NCI-H2227 treated with DMSO at 0.1 percent for 48 hours (cell line): ENCODE results near the gene FLT4.
"Not testable (repeated sequence)": the region's sequence is repeated elsewhere in the genome, so short reads cannot be mapped to it uniquely, and the experiment has no call there.

Source experiments
- DNase-seq: peaks from one replicate; lab custom pipeline; 2025; lab: John Stamatoyannopoulos, UW

FLT4 gene

GRCh38 chr5:180649297-180650039 lies at the start of gene FLT4:
FLT4 (minus strand) TSS chr5:180649600; CDS start chr5:180649545, 55 bp downstream.
- DNase-seq, result no peak

GRCh38 chr5:180699042-180699441 lies 49.6 kb upstream of the FLT4 start:
- DNase-seq, result no peak

GRCh38 chr5:180696116-180696515 lies 46.7 kb upstream of the FLT4 start:
- no peak for DNase-seq

- no peak for DNase-seq
Observed at GRCh38 chr5:180692429-180692828, 43.0 kb upstream of the FLT4 start.

GRCh38 chr5:180691046-180691445 lies 41.6 kb upstream of the FLT4 start:
- DNase-seq, result no peak

DNA sequence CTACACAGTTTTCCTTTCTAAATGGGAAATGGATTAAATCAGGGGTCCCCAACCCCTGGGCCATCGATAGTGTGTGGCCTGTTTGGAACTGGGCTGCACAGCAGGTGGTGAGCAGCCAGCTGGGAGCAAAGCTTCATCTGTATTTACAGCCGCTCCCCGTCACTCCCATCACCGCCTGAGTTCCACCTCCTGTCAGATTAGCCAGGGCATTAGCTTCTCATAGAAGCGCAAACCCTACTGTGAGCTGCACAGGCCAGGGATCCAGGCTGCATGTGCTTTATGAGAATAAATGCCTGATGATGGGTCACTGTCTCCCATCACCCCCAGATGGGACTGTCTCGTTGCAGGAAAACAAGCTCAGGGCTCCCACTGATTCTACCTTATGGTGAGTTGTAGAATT lies 41.2 kb upstream of the FLT4 start:
- DNase-seq, result no peak

- no peak for DNase-seq
Observed at GRCh38 chr5:180689775-180690174, 40.4 kb upstream of the FLT4 start.

DNA sequence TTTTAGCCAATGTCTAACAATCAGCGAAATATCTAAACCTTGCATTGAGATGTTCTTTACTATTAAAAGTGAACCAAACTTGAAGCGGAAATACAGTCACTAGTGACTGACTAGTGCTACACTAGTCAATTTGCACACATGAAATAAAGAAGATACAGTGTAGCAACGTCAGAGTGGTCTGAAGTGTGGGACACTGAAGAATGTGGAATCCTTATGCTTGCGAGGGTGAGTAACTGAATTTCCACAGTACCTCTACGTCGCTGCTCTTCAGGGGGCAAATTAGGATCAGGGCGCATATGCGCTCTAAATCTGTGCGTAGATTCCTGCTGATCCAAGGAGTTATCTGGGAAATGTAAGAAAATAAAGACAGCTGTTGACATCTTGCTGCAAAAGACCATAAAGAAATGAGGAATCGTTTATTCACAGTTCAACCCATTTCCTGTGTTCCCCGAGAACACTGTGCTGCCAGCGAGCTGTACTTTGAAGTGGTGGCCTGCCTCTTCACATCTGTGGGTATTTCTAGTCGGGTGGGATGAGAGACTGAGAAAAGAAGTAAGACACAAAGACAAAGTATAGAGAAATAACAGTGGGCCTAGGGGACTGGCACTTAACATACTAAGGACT lies 39.8 kb upstream of the FLT4 start:
- DNase-seq, result no peak

DNA sequence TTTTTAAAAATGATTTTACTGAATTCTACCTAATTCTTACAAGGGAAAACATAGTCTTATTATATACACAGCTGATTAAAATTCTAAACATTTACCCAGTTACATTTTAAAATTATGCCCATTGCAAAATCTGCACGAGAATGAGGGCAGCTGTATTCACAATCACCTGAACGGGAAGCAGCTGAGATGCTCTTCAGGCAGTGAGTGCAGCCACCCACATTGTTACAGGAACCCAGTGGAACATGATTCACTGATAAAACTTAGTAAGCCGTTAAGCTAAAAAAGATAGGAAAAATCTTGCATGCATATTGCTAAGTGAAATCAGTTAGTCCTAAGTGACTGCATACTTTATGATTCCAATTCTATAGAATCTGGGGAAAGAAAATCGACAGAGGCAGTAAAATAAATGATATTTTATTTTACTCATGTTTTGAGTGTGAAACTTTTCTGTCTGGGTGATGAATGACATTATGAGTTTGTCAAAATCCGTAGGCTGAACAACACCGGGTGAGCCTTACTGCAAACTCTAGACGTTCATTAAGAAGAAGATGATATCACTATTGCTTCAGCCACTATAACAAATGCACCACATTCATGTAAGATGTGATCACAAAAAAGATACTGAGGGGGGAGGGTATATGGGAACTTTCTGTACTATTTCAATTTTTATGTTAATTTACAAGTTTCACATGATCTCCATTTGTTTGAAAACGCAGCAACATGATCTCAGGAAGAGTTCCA lies 39.1 kb upstream of the FLT4 start:
- DNase-seq, result no peak

- not testable (repeated sequence) for DNase-seq
Observed at GRCh38 chr5:180686799-180687198, 37.4 kb upstream of the FLT4 start.

DNA sequence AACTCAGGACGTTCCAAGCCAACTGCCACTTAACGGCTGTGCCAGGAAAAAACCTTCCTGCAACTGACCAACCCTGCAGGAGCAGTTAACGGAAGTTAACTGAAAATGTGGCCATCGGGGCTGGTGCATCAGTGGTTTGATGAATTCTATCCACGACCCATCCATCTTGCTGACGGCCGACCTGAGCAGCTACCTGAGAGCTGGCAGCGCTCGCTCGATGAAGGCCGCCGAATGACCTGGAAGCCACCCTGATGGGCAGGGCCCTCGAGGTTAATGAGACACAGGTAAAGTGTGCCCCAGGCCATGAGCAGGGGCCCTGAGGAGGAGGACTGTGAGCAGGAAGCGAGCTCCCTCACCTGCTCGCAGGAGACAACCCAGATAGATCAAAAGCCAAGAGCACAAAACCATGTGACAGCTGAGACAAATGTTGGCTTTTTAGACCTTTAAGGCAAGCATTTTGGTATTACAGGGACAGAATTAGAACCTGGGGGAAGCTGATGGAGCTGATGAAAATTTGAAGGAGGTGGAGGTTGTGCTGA lies 35.3 kb upstream of the FLT4 start:
- no peak for DNase-seq

DNA sequence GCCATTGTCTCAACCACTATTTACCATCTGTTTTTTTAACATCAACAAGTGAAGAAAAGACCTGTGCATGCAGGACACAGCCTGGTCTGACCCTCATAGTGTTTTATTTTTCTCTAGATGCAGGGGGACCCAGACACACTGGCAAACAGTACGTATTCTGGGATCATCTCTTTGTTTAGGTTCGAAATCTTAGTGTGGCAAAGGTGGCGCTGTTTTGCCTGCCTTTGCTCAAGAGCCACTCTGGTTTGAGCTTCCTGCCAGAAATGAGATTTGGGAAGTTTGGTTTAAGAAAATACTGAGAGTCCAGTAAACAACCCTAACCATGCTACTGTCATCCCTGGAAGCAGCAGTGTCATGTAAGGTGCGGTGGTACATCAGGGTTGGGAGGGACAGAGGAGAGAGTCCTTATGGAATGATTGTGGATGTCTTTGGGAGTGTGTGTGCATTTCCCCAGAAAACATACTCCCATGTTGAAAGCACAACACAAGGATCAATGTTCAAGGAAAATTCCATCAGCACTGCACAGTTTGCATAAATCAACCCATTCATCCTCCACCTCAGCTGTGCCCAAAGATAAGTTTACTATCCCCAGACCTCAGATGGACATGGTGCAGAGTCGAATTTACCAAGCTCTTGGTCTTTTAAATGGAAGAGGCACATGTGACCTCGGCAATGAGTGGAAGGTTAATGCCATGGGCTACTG lies 34.0 kb upstream of the FLT4 start:
- DNase-seq, result no peak

GRCh38 chr5:180682560-180682959 lies 33.2 kb upstream of the FLT4 start:
- no peak for DNase-seq

GRCh38 chr5:180682008-180682407 lies 32.6 kb upstream of the FLT4 start:
- not testable (repeated sequence) for DNase-seq

DNA sequence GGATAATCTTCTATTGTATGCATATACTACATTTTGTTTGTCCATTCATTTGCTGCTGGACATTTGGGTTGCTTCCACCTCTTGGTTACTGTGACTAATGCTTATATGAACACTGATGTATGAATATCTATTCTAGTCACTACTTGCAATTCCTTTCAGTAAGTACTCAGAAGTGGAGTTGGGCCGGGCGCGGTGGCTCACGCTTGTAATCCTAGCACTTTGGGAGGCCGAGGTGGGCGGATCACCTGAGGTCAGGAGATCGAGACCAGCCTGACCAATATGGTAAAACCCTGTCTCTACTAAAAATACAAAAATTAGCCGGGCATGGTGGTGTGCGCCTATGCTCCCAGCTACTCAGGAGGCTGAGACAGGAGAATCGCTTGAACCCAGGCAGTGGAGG lies 28.9 kb upstream of the FLT4 start:
- not testable (repeated sequence) for DNase-seq

DNA sequence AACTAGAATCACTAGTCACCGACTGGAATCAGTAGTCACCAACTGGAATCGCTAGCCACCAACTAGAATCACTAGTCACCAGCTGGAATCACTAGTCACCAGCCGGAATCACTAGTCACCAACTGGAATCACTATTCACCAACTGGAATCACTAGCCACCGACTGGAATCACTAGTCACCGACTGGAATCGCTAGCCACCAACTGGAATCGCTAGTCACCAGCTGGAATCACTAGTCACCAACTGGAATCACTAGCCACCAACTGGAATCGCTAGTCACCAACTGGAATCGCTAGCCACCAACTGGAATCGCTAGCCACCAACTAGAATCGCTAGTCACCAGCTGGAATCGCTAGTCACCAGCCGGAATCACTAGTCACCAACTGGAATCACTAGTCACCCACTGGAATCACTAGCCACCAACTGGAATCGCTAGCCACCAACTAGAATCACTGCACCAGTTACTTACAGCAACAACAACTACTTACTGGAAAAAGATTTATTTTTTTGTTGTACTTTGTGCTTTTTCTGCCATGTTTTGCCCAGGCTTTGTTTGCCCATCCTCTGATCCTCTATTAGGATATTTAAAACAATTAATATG lies 25.7 kb upstream of the FLT4 start:
- DNase-seq, result no peak

- DNase-seq, result not testable (repeated sequence)
Observed at GRCh38 chr5:180674090-180674475, 24.7 kb upstream of the FLT4 start.

DNA sequence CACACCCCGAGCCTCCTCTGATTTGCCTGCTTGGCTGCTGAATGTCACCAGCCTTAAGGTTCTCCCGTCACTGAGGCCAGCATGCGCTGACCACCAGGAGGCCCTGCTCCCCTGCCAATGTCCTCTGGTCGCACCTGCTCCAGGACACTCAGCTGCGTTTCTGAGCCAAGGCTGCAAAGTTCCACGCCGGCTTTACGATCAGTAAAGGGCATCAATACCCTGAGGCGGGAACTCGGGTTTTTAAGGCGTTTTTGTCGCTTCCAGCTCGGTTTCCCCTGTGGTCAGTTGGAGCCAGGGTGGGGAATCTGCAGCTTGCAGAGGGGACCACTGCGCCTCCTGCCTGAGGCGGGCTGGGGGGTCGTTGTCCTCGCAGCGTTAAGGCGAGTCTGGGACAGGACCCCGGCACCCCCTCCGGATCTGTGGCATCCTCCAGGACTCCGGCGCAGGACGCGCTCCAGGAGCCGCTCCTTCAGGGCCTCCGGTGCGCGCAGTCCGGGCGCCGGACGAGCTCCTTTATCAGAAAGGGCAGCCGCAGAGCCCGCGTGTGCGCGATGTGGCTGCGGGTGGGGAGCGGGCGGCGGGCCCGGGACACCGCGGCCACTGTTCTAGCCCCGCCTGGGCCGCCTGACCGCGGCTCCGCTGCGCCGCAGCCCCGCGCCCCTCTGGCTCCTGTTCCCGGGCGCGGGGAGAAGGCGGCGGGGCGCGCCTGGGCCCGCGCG lies 24.1 kb upstream of the FLT4 start:
- DNase-seq, result no peak

GRCh38 chr5:180671958-180672524 lies 22.6 kb upstream of the FLT4 start:
- DNase-seq, result not testable (repeated sequence)

GRCh38 chr5:180670586-180671359 lies 21.4 kb upstream of the FLT4 start:
- peak; percentile 1 for DNase-seq
